Epithelial cell of alveolus of lung (primary cell): Measurements from ENCODE around the gene GDPD3. TPM values are rescaled to one million over a fixed set of nuclear protein-coding genes. Genes with fewer than 3 reads are reported as not detected.

ENCODE experiments used
- total RNA-seq: library from RNA; depleted of rRNA; stranded (reverse); fragments of >200 nt; gene quantifications from 2 replicates; pipeline ENCODE4 v1.2.1, GENCODE V29; 2015

The GDPD3 gene
- 0.13 and 4.2 TPM in 2 replicates for total RNA-seq

GRCh38 chr16:30113031-30113710 lies at the start of gene GDPD3:
GDPD3 (minus strand) TSS chr16:30113537; CDS start chr16:30113478, 59 bp downstream.

DNA sequence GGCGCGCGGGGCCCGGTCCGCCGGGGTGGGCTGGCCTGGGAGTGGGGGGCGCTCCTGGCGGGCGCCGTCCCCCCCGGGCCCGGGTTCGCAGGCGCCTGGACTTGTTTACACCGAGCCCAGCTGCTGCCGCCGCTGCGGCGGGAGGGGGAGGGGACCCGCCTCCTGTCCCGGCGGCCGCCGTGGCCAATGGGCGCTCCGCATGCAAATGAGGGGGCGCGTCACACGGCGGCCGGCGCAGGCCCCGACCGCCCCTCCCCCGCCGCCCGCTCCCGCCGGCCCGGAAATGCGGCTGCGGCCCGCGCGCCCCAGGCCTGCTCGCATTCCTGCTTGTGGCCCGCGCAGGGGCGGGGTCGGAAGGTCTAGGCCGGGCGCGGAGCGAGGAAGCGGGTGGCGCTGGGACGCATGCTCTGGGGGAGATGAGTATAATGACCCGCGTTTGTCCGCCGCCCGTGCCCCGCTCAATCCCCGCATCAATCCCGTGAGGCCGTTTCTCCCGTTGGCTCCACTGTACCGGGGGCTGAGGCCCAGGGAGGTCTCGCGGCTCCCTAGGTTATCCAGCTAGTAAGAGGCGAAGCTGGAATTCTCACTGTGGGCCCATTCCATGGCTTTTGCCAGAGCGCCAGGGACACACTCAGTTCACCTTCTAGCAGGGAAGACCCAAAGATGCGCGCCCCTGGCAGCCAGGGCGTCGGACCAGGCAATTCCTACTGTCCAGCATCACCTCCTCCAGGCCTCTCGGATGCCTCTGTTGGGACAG lies 17.1 kb downstream of the GDPD3 start, which contains the start of gene YPEL3:
YPEL3 (minus strand) TSS at position 109 of the 757 bp plus-strand sequence. CDS start 731 bp downstream, outside the sequence.

GRCh38 chr16:30091474-30092372 lies 21.6 kb downstream of the GDPD3 start, which contains the start of gene TBX6:
TBX6 (minus strand) TSS chr16:30091924; CDS start chr16:30091193, 731 bp downstream.

GRCh38 chr16:30075503-30076275 lies 37.6 kb downstream of the GDPD3 start, which contains the start of gene PPP4C:
PPP4C (plus strand) TSS chr16:30075994; CDS start chr16:30076378, 384 bp downstream.

GRCh38 chr16:30065102-30065942 lies 48.0 kb downstream of the GDPD3 start, which contains the start of gene ALDOA:
ALDOA (plus strand) TSS chr16:30065760; CDS start chr16:30066898, 1,138 bp downstream.

Other genes with a start within 250 kb of the GDPD3 start
- gene SEZ6L2, start 214.0 kb downstream of the GDPD3 start, total RNA-seq = 18.2 and 39.8 TPM in 2 replicates
- gene ASPHD1, start 213.0 kb downstream of the GDPD3 start, total RNA-seq = 6.5 and 9.8 TPM in 2 replicates
- 8.3 and 16.5 TPM in 2 replicates for gene KCTD13, start 187.3 kb downstream of the GDPD3 start, total RNA-seq
- gene TMEM219, start 151.5 kb downstream of the GDPD3 start, total RNA-seq = 169 and 182 TPM in 2 replicates
- gene TAOK2, start 139.7 kb downstream of the GDPD3 start, total RNA-seq = 29.0 and 56.0 TPM in 2 replicates
- 14.2 and 24.0 TPM in 2 replicates for gene HIRIP3, start 117.9 kb downstream of the GDPD3 start, total RNA-seq
- gene INO80E, start 117.3 kb downstream of the GDPD3 start, total RNA-seq = 52.6 and 194 TPM in 2 replicates
- gene DOC2A, start 102.5 kb downstream of the GDPD3 start, total RNA-seq = 0.52 and 2.7 TPM in 2 replicates
- gene C16orf92, start 90.3 kb downstream of the GDPD3 start, total RNA-seq = not detected in 2 replicates
- 0.16 TPM in 1 of 2 replicates, not detected in the other for gene TLCD3B, start 82.3 kb downstream of the GDPD3 start, total RNA-seq
- gene ALDOA, start 47.8 kb downstream of the GDPD3 start, total RNA-seq = 2,073 and 2,863 TPM in 2 replicates
- 151 and 157 TPM in 2 replicates for gene PPP4C, start 37.5 kb downstream of the GDPD3 start, total RNA-seq
- 0.13 and 2.6 TPM in 2 replicates for gene TBX6, start 21.6 kb downstream of the GDPD3 start, total RNA-seq
- 15.8 and 91.5 TPM in 2 replicates for gene YPEL3, start 17.3 kb downstream of the GDPD3 start, total RNA-seq
- gene MAPK3, start 9.7 kb upstream of the GDPD3 start, total RNA-seq = 75.4 and 127 TPM in 2 replicates
- 9.1 and 13.5 TPM in 2 replicates for gene CORO1A, start 70.1 kb upstream of the GDPD3 start, total RNA-seq
- 220 and 267 TPM in 2 replicates for gene BOLA2B, start 80.1 kb upstream of the GDPD3 start, total RNA-seq
- 64.3 and 179 TPM in 2 replicates for gene SLX1A, start 80.3 kb upstream of the GDPD3 start, total RNA-seq
- gene SULT1A3, start 85.7 kb upstream of the GDPD3 start, total RNA-seq = 7.4 and 18.7 TPM in 2 replicates
- 0.13 and 0.64 TPM in 2 replicates for gene NPIPB13, start 134.9 kb upstream of the GDPD3 start, total RNA-seq
- gene CD2BP2, start 241.8 kb upstream of the GDPD3 start, total RNA-seq = 46.3 and 53.2 TPM in 2 replicates